Measurements from ENCODE around the gene FOXG1.
A peak's percentile ranks its signal among the peaks of the same experiment; 100 is the strongest.

The FOXG1 gene

GRCh38 chr14:28766469-28766955, at the start of gene FOXG1:
Gene FOXG1, plus strand, starts transcription at chr14:28766787. Its CDS starts 493 bp downstream, at chr14:28767280.
- peak within 1 kb of the TSS; percentile 33 for H3K4me3 ChIP-seq (ENCODE audit: low read depth, low read length)
- no peak for TF ChIP-seq CTCF (IDR thresholded peaks at IDR 0.05; ENCODE audit: low read depth, low read length)

GRCh38 chr14:28719130-28719529, 47.5 kb upstream of the FOXG1 start:
- TF ChIP-seq CTCF (IDR thresholded peaks at IDR 0.05; ENCODE audit: low read depth, low read length), result no peak
- no peak overlapping the region for H3K4me3 ChIP-seq (ENCODE audit: low read depth, low read length)

- TF ChIP-seq CTCF (IDR thresholded peaks at IDR 0.05; ENCODE audit: low read depth, low read length), result no peak
- no peak overlapping the region for H3K4me3 ChIP-seq (ENCODE audit: low read depth, low read length)
These were observed 35.2 kb upstream of the FOXG1 start for GRCh38 chr14:28731358-28731757.

GRCh38 chr14:28742171-28742846, 24.3 kb upstream of the FOXG1 start:
- H3K4me3 ChIP-seq (ENCODE audit: low read depth, low read length), result no peak overlapping the region
- TF ChIP-seq CTCF (IDR thresholded peaks at IDR 0.05; ENCODE audit: low read depth, low read length), result no peak

GRCh38 chr14:28744126-28744525, 22.5 kb upstream of the FOXG1 start:
- H3K4me3 ChIP-seq (ENCODE audit: low read depth, low read length), result no peak overlapping the region
- no peak for TF ChIP-seq CTCF (IDR thresholded peaks at IDR 0.05; ENCODE audit: low read depth, low read length)

GRCh38 chr14:28745176-28745575, 21.4 kb upstream of the FOXG1 start:
- TF ChIP-seq CTCF (IDR thresholded peaks at IDR 0.05; ENCODE audit: low read depth, low read length), result no peak

GRCh38 chr14:28746247-28746646, 20.3 kb upstream of the FOXG1 start:
- no peak for TF ChIP-seq CTCF (IDR thresholded peaks at IDR 0.05; ENCODE audit: low read depth, low read length)
- no peak overlapping the region for H3K4me3 ChIP-seq (ENCODE audit: low read depth, low read length)

More at GRCh38 chr14:28745176-28745575, 21.4 kb upstream of the FOXG1 start:
- no peak overlapping the region for H3K4me3 ChIP-seq (ENCODE audit: low read depth, low read length)
